DND-41 (cell line): Measurements from ENCODE around the gene GRK7.

Experiments
- ATAC-seq: fragments of 200-7000 bp; cut with Tn5 transposase; 3 replicates; pipeline ENCODE4 v1.9.1; 2021; ENCODE audit warnings: low read depth; ENCODE audit not compliant: insufficient read depth
- DNase-seq: peaks from one replicate; pipeline ENCODE4 v3.0.0-alpha.2; 2020
- H2AFZ ChIP-seq: 2 replicates; pipeline ENCODE4 v1.6.0; 2012; ENCODE audit warnings: low read depth, low read length
- H3K27ac ChIP-seq: 2 replicates; pipeline ENCODE4 v1.5.1; 2012; ENCODE audit warnings: low read length, inconsistent platforms
- H3K27me3 ChIP-seq: fragments of 200-600 bp; sonication (generic); 2 replicates; pipeline ENCODE4 v1.6.0; 2012; ENCODE audit warnings: low read length, mild to moderate bottlenecking, inconsistent platforms; ENCODE audit not compliant: insufficient read depth, poor library complexity
- H3K36me3 ChIP-seq: 2 replicates; pipeline ENCODE4 v1.5.1; 2012; ENCODE audit warnings: low read length, inconsistent platforms; ENCODE audit not compliant: insufficient read depth
- H3K4me1 ChIP-seq: 2 replicates; pipeline ENCODE4 v1.5.1; 2012; ENCODE audit warnings: mild to moderate bottlenecking, low read length; ENCODE audit not compliant: insufficient read depth
- H3K4me2 ChIP-seq: 2 replicates; pipeline ENCODE4 v1.6.0; 2012; ENCODE audit warnings: mild to moderate bottlenecking, moderate library complexity, low read length, inconsistent platforms; ENCODE audit not compliant: insufficient read depth
- H3K4me3 ChIP-seq, 2 experiments: fragments of 200-600 bp in 1 of 2; shearing (Covaris generic) in 1 of 2; 2 replicates each; pipeline ENCODE4 v1.5.1; 2012 to 2016; ENCODE audit warnings: inconsistent platforms in 2 of 2, low read length in 2 of 2, mild to moderate bottlenecking in 2 of 2, low read depth in 1 of 2, moderate library complexity in 1 of 2
- H3K79me2 ChIP-seq: 2 replicates; pipeline ENCODE4 v1.6.0; 2012; ENCODE audit warnings: low read length, inconsistent platforms; ENCODE audit not compliant: insufficient read depth
- H3K9ac ChIP-seq: 2 replicates; pipeline ENCODE4 v1.6.0; 2012; ENCODE audit warnings: low read depth, mild to moderate bottlenecking, inconsistent platforms, low read length, moderate library complexity
- H3K9me3 ChIP-seq: 2 replicates; pipeline ENCODE4 v1.5.1; 2012; ENCODE audit warnings: low read length, moderate library complexity, mild to moderate bottlenecking, inconsistent platforms; ENCODE audit not compliant: insufficient read depth, severe bottlenecking
- H4K20me1 ChIP-seq: 2 replicates; pipeline ENCODE4 v1.6.0; 2012; ENCODE audit warnings: low read length; ENCODE audit not compliant: insufficient read depth
- EZH2 ChIP-seq: IDR thresholded peaks from 3 replicates; pipeline ENCODE4 v1.6.1; 2012; ENCODE audit warnings: borderline replicate concordance, low read depth, mild to moderate bottlenecking, moderate library complexity, low read length, inconsistent platforms; ENCODE audit not compliant: severe bottlenecking
- TF ChIP-seq, protein P1 (sequence below): IDR thresholded peaks from 2 replicates; pipeline ENCODE4 v1.5.1; 2012; ENCODE audit warnings: borderline replicate concordance, low read length, moderate library complexity, mild to moderate bottlenecking; ENCODE audit not compliant: poor library complexity, severe bottlenecking; ENCODE audit errors: extremely low read depth

Gene GRK7

DNA sequence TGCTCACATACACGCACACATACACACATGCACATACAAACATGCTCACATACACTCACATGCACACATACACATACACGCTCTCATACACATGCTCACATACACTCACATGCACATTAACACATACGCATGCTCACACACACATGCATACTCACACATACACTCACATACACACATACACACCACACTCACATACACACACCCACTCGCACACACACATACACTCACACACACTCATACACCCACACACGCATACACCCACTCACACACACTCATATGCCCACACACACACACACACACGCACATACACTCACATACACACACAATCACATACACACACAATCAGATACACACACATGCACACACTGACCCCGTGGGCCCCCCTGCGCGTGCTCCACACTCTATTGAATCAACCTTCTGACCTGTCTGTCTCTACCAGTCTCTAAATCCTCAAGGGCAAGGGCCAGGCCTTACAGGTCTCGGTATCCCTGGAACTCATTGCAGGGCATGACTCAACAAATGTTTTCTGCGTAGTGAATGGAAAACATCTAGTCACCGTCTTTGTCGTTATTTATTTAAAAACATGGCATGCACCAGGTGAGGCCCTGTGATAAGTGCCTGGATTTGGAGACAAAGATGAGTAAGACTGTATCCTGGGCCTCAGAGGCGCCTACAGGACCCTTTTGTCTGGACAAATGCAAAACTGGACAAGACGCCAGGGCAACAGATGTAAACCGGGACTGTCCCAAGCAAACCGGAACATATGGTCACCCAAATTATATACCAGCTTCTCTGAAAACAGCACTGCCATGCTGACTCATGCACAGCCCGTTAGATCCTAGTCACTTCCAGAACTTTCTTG, 41.8 kb downstream of the GRK7 start:
- Histone ChIP-seq H2AFZ (no peak overlapping the region), H3K36me3 (no peaks in the 10 kb centered on the region), H3K27ac (no peak overlapping the region), H3K79me2 (no peaks in the 10 kb centered on the region), H3K9ac (no peak overlapping the region), H4K20me1 (no peaks in the 10 kb centered on the region), H3K4me2 (no peak overlapping the region), H3K4me1 (no peaks in the 10 kb centered on the region), H3K27me3 (no peaks in the 10 kb centered on the region), H3K9me3 (no peaks in the 10 kb centered on the region), H3K4me3 (no peak overlapping the region)
- ATAC-seq (no peak), DNase-seq (no peak)
- TF ChIP-seq EZH2: no peak
- TF ChIP-seq, protein P1, sequence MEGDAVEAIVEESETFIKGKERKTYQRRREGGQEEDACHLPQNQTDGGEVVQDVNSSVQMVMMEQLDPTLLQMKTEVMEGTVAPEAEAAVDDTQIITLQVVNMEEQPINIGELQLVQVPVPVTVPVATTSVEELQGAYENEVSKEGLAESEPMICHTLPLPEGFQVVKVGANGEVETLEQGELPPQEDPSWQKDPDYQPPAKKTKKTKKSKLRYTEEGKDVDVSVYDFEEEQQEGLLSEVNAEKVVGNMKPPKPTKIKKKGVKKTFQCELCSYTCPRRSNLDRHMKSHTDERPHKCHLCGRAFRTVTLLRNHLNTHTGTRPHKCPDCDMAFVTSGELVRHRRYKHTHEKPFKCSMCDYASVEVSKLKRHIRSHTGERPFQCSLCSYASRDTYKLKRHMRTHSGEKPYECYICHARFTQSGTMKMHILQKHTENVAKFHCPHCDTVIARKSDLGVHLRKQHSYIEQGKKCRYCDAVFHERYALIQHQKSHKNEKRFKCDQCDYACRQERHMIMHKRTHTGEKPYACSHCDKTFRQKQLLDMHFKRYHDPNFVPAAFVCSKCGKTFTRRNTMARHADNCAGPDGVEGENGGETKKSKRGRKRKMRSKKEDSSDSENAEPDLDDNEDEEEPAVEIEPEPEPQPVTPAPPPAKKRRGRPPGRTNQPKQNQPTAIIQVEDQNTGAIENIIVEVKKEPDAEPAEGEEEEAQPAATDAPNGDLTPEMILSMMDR: no peak

DNA sequence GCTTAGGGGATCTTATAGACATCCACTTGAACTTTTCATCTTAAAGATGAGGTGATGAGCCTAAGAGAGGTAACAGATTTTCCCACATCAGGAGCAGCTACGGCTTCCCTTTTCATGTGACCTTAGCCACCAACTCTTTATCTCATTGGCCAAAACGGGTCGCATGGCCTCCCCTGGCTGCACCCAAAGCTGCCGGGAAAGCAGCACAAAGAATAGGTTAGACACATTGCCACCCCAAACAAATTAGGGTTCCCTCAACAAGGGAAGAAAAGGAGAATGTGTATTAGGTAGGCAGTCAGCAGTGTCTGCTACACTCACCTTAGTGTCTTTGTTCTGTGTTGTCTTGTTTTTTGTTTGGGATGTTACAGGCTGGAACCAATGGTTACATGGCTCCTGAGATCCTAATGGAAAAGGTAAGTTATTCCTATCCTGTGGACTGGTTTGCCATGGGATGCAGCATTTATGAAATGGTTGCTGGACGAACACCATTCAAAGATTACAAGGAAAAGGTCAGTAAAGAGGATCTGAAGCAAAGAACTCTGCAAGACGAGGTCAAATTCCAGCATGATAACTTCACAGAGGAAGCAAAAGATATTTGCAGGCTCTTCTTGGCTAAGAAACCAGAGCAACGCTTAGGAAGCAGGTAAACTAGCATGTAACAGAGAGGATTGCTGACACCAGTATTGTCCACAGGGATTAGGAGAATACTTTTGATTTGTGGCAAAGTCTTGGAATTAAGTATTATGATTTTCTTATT, 44.2 kb downstream of the GRK7 start:
- Histone ChIP-seq H3K4me2 (no peak overlapping the region), H4K20me1 (no peaks in the 10 kb centered on the region), H3K4me1 (no peaks in the 10 kb centered on the region), H3K36me3 (no peaks in the 10 kb centered on the region), H3K27ac (no peak overlapping the region), H3K27me3 (no peaks in the 10 kb centered on the region), H3K79me2 (no peaks in the 10 kb centered on the region), H3K9me3 (no peaks in the 10 kb centered on the region), H3K9ac (no peak overlapping the region), H2AFZ (no peak overlapping the region), H3K4me3 (no peak overlapping the region)
- no peak for DNase-seq
- TF ChIP-seq EZH2: no peak
- TF ChIP-seq, protein P1: no peak
- no peak for ATAC-seq

DNA sequence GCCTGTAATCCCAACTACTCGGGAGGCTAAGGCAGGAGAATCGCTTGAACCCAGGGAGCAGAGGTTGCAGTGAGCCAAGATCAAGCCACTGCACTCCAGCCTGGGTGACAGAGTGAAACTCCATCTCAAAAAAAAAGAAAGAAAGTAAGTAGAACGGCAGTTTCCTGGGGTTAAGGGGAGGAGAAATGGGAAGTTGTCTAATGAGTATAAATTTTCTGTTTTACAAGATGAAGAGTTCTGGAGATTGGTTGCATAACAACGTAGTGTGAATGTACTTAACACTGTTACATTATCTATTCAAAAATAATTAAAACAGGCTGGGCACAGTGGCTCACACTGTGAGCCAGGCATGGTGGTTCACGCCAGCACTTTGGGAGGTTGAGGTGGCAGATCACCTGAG, 45.4 kb downstream of the GRK7 start:
- H3K9me3 ChIP-seq: no peaks in the 10 kb centered on the region
- H3K27me3 ChIP-seq: no peaks in the 10 kb centered on the region
- no peaks in the 10 kb centered on the region for H3K4me1 ChIP-seq
- TF ChIP-seq, protein P1: no peak
- no peak for TF ChIP-seq EZH2
- H3K9ac ChIP-seq: no peak overlapping the region
- no peaks in the 10 kb centered on the region for H3K36me3 ChIP-seq
- H3K27ac ChIP-seq: no peak overlapping the region
- H4K20me1 ChIP-seq: no peaks in the 10 kb centered on the region
- no peaks in the 10 kb centered on the region for H3K79me2 ChIP-seq
- H3K4me2 ChIP-seq: no peak overlapping the region
- DNase-seq (no peak), ATAC-seq (no peak)
- H2AFZ ChIP-seq: no peak overlapping the region
- H3K4me3 ChIP-seq: no peak overlapping the region
